Astrocyte (in vitro differentiated cells and primary cell): ENCODE data around the gene HTRA2. TPM values are rescaled to one million over a fixed set of nuclear protein-coding genes. Genes with fewer than 3 reads are reported as not detected.
A peak's percentile ranks its signal among the peaks of the same experiment; 100 is the strongest.

Source experiments
- DNase-seq: peaks from one replicate; pipeline ENCODE4 v3.0.0-alpha.2; 2010; ENCODE audit warnings: low read depth
- FAIRE-seq: peaks from 2 replicates; lab custom pipeline; 2011; peaks lifted over from hg19 to GRCh38; lab: Jason Lieb, UNC
- H2AFZ ChIP-seq: 2 replicates; pipeline ENCODE4 v1.6.0; 2012; ENCODE audit warnings: low read depth, low read length, inconsistent platforms
- H3K27ac ChIP-seq: 2 replicates; pipeline ENCODE4 v1.5.1; 2011; ENCODE audit warnings: low read depth, low read length, inconsistent platforms
- H3K27me3 ChIP-seq: 2 replicates; pipeline ENCODE4 v1.6.0; 2011; ENCODE audit warnings: low read length, inconsistent platforms; ENCODE audit not compliant: insufficient read depth
- H3K36me3 ChIP-seq: 2 replicates; pipeline ENCODE4 v1.5.1; 2011; ENCODE audit warnings: low read length, inconsistent platforms; ENCODE audit not compliant: insufficient read depth
- H3K4me1 ChIP-seq: 2 replicates; pipeline ENCODE4 v1.5.1; 2011; ENCODE audit warnings: low read length, inconsistent platforms; ENCODE audit not compliant: insufficient read depth
- H3K4me2 ChIP-seq: 2 replicates; pipeline ENCODE4 v1.6.0; 2012; ENCODE audit warnings: low read length, inconsistent platforms
- H3K4me3 ChIP-seq: 2 replicates; pipeline ENCODE4 v1.5.1; 2011; ENCODE audit warnings: low read depth, mild to moderate bottlenecking, low read length, inconsistent platforms; ENCODE audit not compliant: insufficient read depth
- H3K79me2 ChIP-seq: 2 replicates; pipeline ENCODE4 v1.6.0; 2012; ENCODE audit warnings: mild to moderate bottlenecking, low read length, inconsistent platforms; ENCODE audit not compliant: insufficient read depth
- H3K9ac ChIP-seq: 2 replicates; pipeline ENCODE4 v1.6.0; 2012; ENCODE audit warnings: mild to moderate bottlenecking, low read length, inconsistent platforms
- H3K9me3 ChIP-seq: 2 replicates; pipeline ENCODE4 v1.5.1; 2012; ENCODE audit warnings: low read depth, mild to moderate bottlenecking, low read length, inconsistent platforms; ENCODE audit not compliant: insufficient read depth
- H4K20me1 ChIP-seq: 2 replicates; pipeline ENCODE4 v1.6.0; 2012; ENCODE audit warnings: low read length, inconsistent platforms; ENCODE audit not compliant: insufficient read depth
- H3K27ac Mint-ChIP-seq: one replicate; pipeline ENCODE4 v1.8.0; 2021; ENCODE audit warnings: mild to moderate bottlenecking, mixed read lengths; ENCODE audit not compliant: unreplicated experiment
- H3K27me3 Mint-ChIP-seq: one replicate; pipeline ENCODE4 v1.8.0; 2021; ENCODE audit warnings: low read depth, mixed read lengths; ENCODE audit not compliant: unreplicated experiment
- H3K36me3 Mint-ChIP-seq: one replicate; pipeline ENCODE4 v1.8.0; 2021; ENCODE audit warnings: low read depth, mixed read lengths; ENCODE audit not compliant: unreplicated experiment
- H3K4me1 Mint-ChIP-seq: one replicate; pipeline ENCODE4 v1.8.0; 2021; ENCODE audit warnings: low read depth, mixed read lengths; ENCODE audit not compliant: unreplicated experiment
- H3K4me3 Mint-ChIP-seq: one replicate; pipeline ENCODE4 v1.8.0; 2021; ENCODE audit warnings: mild to moderate bottlenecking, moderate library complexity, mixed read lengths; ENCODE audit not compliant: unreplicated experiment
- H3K9me3 Mint-ChIP-seq: one replicate; pipeline ENCODE4 v1.8.0; 2021; ENCODE audit warnings: mild to moderate bottlenecking, mixed read lengths; ENCODE audit not compliant: unreplicated experiment
- EZH2 ChIP-seq: IDR thresholded peaks from 2 replicates; pipeline ENCODE4 v1.6.1; 2012; ENCODE audit warnings: mild to moderate bottlenecking, low read length, inconsistent platforms; ENCODE audit not compliant: insufficient read depth
- total RNA-seq: library from RNA; stranded (reverse); gene quantifications from 2 replicates; pipeline ENCODE4 v1.2.1, GENCODE V29; 2021
- TF ChIP-seq, protein P1 (sequence below): IDR thresholded peaks from 2 replicates; pipeline ENCODE4 v1.5.1; 2011; ENCODE audit warnings: low read depth, mild to moderate bottlenecking, inconsistent platforms, low read length, moderate library complexity; ENCODE audit not compliant: insufficient read depth

Gene HTRA2
- total RNA-seq, 1 donor from 2014 or later = 24.4 TPM

DNA sequence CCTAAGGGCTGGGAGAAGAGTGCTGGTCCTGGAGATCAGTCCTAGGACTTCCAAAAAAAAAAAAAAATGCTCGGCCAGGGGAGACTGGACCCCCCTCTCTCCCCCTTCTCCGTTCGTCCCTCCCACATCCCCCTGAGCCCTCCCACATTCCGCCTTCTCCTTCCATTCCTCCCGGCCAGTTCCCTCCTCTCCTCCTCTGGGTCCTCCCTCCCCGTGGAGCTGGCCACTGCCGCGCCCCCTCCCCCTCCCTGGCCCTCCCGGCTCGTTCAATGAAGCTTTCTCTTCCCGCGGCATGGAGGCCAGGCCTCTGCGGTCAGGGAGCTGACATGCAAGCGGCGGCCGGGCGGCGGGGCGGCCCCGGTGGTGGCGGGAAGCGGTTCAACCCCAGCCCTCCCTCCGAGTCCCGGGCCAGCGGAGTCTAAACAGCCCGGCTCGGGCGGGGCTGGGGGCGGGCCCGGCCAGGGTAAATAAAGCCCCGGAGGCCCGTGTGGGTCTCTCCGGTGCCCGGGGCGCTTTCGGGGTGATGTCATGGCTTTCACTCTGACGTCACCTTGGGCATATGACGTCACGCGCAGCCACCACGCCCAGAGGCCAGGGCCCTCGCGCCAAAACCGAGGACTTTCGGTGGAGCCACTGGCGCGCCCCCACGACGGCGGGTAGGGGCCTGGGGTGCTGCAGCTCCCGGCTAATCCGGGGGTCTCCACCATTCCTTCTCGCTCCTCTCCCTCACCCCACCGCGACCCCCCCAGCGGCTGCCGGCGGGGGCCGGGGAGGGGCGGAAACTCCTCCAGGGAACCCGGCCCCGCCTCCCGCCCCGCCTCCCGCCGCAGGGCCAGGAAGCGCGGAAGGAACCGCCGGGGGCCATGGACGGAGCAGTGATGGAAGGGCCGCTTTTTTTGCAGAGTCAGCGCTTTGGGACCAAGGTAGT lies 24.4 kb downstream of the HTRA2 start, which contains the start of the genes DOK1 and LOXL3:
TSS of gene DOK1 (plus strand) at position 829 of the 928 bp plus-strand sequence. CDS start at position 864, 35 bp downstream.
TSS of gene LOXL3 (minus strand) at position 51 of the 928 bp plus-strand sequence. CDS start 1,308 bp downstream, outside the sequence.
- H3K27ac Mint-ChIP-seq = peak within 1 kb of the TSS; percentile 53
- peak within 1 kb of the TSS; percentile 82 for H3K9ac ChIP-seq
- H3K4me1 Mint-ChIP-seq = peaks cover 6% of the 10 kb centered on the region
- H4K20me1 ChIP-seq = peaks cover 16% of the 10 kb centered on the region
- H3K4me1 ChIP-seq = peaks cover 27% of the 10 kb centered on the region
- H2AFZ ChIP-seq = peak within 1 kb of the TSS; percentile 85
- no peaks in the 10 kb centered on the region for H3K9me3 ChIP-seq
- H3K9me3 Mint-ChIP-seq = no peaks in the 10 kb centered on the region
- TF ChIP-seq EZH2 = no peak
- TF ChIP-seq, protein P1, sequence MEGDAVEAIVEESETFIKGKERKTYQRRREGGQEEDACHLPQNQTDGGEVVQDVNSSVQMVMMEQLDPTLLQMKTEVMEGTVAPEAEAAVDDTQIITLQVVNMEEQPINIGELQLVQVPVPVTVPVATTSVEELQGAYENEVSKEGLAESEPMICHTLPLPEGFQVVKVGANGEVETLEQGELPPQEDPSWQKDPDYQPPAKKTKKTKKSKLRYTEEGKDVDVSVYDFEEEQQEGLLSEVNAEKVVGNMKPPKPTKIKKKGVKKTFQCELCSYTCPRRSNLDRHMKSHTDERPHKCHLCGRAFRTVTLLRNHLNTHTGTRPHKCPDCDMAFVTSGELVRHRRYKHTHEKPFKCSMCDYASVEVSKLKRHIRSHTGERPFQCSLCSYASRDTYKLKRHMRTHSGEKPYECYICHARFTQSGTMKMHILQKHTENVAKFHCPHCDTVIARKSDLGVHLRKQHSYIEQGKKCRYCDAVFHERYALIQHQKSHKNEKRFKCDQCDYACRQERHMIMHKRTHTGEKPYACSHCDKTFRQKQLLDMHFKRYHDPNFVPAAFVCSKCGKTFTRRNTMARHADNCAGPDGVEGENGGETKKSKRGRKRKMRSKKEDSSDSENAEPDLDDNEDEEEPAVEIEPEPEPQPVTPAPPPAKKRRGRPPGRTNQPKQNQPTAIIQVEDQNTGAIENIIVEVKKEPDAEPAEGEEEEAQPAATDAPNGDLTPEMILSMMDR = no peak
- no peaks in the 10 kb centered on the region for H3K36me3 ChIP-seq
- H3K79me2 ChIP-seq = peaks cover 65% of the 10 kb centered on the region
- H3K36me3 Mint-ChIP-seq = no peaks in the 10 kb centered on the region
- H3K27ac ChIP-seq = peak within 1 kb of the TSS; percentile 82
- peak within 1 kb of the TSS; percentile 95 for H3K4me3 Mint-ChIP-seq
- DNase-seq = peak; percentile 84
- peak within 1 kb of the TSS; percentile 90 for H3K4me2 ChIP-seq
- no peak for FAIRE-seq
- H3K4me3 ChIP-seq = peak within 1 kb of the TSS; percentile 85
- H3K27me3 Mint-ChIP-seq = peaks cover 6% of the 10 kb centered on the region
- no peaks in the 10 kb centered on the region for H3K27me3 ChIP-seq

GRCh38 chr2:74554820-74555531 lies 25.2 kb downstream of the HTRA2 start:
- H3K4me3 Mint-ChIP-seq = peak overlapping the region; percentile 95
- no peak for FAIRE-seq
- Histone ChIP-seq H3K4me2 (peak overlapping the region; percentile 90), H2AFZ (peak overlapping the region; percentile 80), H3K9me3 (no peaks in the 10 kb centered on the region), H3K4me3 (peak overlapping the region; percentile 85), H3K36me3 (no peaks in the 10 kb centered on the region), H3K27me3 (no peaks in the 10 kb centered on the region), H3K79me2 (peaks cover 57% of the 10 kb centered on the region), H3K9ac (peak overlapping the region; percentile 82), H3K4me1 (peaks cover 19% of the 10 kb centered on the region), H3K27ac (peak overlapping the region; percentile 53), H4K20me1 (peaks cover 16% of the 10 kb centered on the region)
- H3K27me3 Mint-ChIP-seq = peaks cover 5% of the 10 kb centered on the region
- peak overlapping the region; percentile 53 for H3K27ac Mint-ChIP-seq
- no peak for TF ChIP-seq EZH2
- TF ChIP-seq, protein P1 = no peak
- H3K4me1 Mint-ChIP-seq = peaks cover 6% of the 10 kb centered on the region
- no peaks in the 10 kb centered on the region for H3K36me3 Mint-ChIP-seq
- no peak for DNase-seq
- H3K9me3 Mint-ChIP-seq = no peaks in the 10 kb centered on the region
